HepG2 (cell line): ENCODE data around the gene UBXN2A. TPM values are rescaled to one million over a fixed set of nuclear protein-coding genes. Genes with fewer than 3 reads are reported as not detected.
A peak's percentile ranks its signal among the peaks of the same experiment; 100 is the strongest.

Source experiments
- KAT2B ChIP-seq: fragments of 150-350 bp; IDR thresholded peaks from 2 replicates; pipeline ENCODE4 v1.6.1; 2014; ENCODE audit warnings: low read depth, low read length, borderline replicate concordance
- RBM39 ChIP-seq: fragments of 200-400 bp; formaldehyde crosslinking; IDR thresholded peaks from one replicate; pipeline ENCODE4 v1.6.1; 2018; ENCODE audit warnings: antibody characterized with exemption, mild to moderate bottlenecking, low read depth, low read length; ENCODE audit not compliant: poor library complexity, severe bottlenecking
- RFXAP ChIP-seq: sonication (generic); formaldehyde crosslinking; IDR thresholded peaks from 2 replicates; pipeline ENCODE4 v1.4.0; 2020; ENCODE audit warnings: missing genetic modification reagents, borderline replicate concordance
- SAP130 ChIP-seq: IDR thresholded peaks from 2 replicates; pipeline ENCODE4 v1.6.1; 2016; ENCODE audit warnings: low read depth
- SP1 ChIP-seq, 2 experiments: fragments of 450-650 bp in 1 of 2; sonication (generic) in 1 of 2; formaldehyde crosslinking in 1 of 2; IDR thresholded peaks; 2 replicates each; pipeline versions ENCODE4 v1.4.0 to v1.6.1; 2016 to 2020; ENCODE audit warnings: missing genetic modification reagents in 1 of 2
- SPEN ChIP-seq: sonication (generic); formaldehyde crosslinking; IDR thresholded peaks from 2 replicates; pipeline ENCODE4 v1.5.1; 2020; ENCODE audit warnings: low read depth, mild to moderate bottlenecking, missing genetic modification reagents
- ZSCAN9 ChIP-seq: IDR thresholded peaks from 2 replicates; pipeline ENCODE4 v1.6.1; 2016; ENCODE audit warnings: borderline replicate concordance
- polyA plus RNA-seq, 8 experiments: library from polyadenylated mRNA; depleted of rRNA in 3 of 8; stranded (reverse) in 7 of 8; unstranded in 1 of 8; fragments of >200 nt; fragmentation: Illumina TruSeq in 4 of 8; extraction: Trizol in 4 of 8; gene quantifications; 2 replicates each; pipeline versions ENCODE4 v1.2.1 to v1.2.3, GENCODE V29; 2011 to 2016; ENCODE audit warnings: low read depth in 4 of 8, missing spikeins in 1 of 8, mixed read lengths in 1 of 8; ENCODE audit not compliant: insufficient read depth in 1 of 8
- total RNA-seq, 5 experiments: library from RNA; depleted of rRNA; stranded (reverse); fragments of >200 nt; fragmentation: Illumina TruSeq; extraction: Trizol; gene quantifications; 2 replicates each; pipeline ENCODE4 v1.2.3, GENCODE V29; 2016; ENCODE audit warnings: low read depth in 1 of 5
- TF ChIP-seq, protein P1 (sequence below): sonication (generic); formaldehyde crosslinking; IDR thresholded peaks from 2 replicates; pipeline ENCODE4 v1.4.0; 2020; ENCODE audit warnings: missing genetic modification reagents
- TF ChIP-seq, protein P2 (sequence below): sonication (generic); formaldehyde crosslinking; IDR thresholded peaks from 2 replicates; pipeline ENCODE4 v1.9.0; 2022; ENCODE audit warnings: missing genetic modification reagents, mild to moderate bottlenecking, borderline replicate concordance
- TF ChIP-seq, protein P3 (sequence below): IDR thresholded peaks from 2 replicates; pipeline ENCODE4 v1.6.1; 2016
- TF ChIP-seq, protein P4 (sequence below): sonication (generic); formaldehyde crosslinking; IDR thresholded peaks from 2 replicates; pipeline ENCODE4 v1.4.0; 2020; ENCODE audit warnings: missing genetic modification reagents, mild to moderate bottlenecking, borderline replicate concordance
- TF ChIP-seq, protein P5 (sequence below): sonication (generic); formaldehyde crosslinking; IDR thresholded peaks from one replicate; pipeline ENCODE4 v1.5.1; 2020; ENCODE audit warnings: mild to moderate bottlenecking, missing genetic modification reagents; ENCODE audit errors: not compliant biosample characterization

Gene UBXN2A
- total and polyA plus RNA-seq, 2 of the 13 experiments (the other 11 are each of a cell fraction or from before 2014, with no cell fraction given) = 8.3 to 20.9 TPM

DNA sequence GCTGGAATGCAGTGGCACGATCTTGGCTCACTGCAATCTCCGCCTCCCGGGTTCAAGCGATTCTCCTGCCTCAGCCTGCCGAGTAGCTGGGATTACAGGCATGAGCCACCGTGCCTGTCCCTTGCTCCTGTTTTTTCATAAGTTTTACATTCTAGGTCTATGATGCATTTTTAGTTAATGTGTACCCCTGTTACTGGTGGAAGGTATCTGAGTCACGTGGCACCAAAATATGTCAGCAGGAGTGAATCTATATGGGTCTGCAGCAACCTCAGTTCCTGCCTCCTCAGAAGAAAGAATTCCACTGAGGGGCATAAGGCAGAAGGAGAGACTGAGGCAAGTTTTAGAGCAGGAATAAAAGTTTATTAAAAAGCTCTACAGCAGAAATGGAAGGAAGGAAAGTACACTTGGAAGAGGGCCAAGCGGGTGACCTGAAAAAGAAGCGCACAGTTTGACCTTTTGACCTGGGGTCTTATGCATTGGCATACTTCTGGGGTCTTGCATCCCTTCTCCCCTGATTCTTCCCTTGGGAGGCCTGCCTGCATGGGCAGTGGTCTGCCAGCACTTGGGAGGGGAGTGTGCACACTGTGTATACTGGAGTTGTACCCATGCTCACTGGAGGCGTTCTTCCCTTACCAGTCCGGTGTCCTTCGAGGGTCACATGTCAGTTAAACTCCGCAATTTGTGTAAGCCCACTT is 68.6 kb downstream of the UBXN2A start (continued):
- TF ChIP-seq SAP130 (CRISPR knock-in tag) (peak; percentile 12; the same call in 1 of the 2 replicates), SP1 (IDR thresholded peaks at IDR 0.05) (no peak), SP1 (CRISPR knock-in tag; IDR thresholded peaks at IDR 0.05) (no peak), ZSCAN9 (CRISPR knock-in tag) (no peak), RBM39 (no peak), SPEN (CRISPR knock-in tag) (no peak), RFXAP (CRISPR knock-in tag) (no peak), KAT2B (no peak)
- TF ChIP-seq, protein P1, sequence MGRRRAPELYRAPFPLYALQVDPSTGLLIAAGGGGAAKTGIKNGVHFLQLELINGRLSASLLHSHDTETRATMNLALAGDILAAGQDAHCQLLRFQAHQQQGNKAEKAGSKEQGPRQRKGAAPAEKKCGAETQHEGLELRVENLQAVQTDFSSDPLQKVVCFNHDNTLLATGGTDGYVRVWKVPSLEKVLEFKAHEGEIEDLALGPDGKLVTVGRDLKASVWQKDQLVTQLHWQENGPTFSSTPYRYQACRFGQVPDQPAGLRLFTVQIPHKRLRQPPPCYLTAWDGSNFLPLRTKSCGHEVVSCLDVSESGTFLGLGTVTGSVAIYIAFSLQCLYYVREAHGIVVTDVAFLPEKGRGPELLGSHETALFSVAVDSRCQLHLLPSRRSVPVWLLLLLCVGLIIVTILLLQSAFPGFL (CRISPR knock-in tag) = no peak
- TF ChIP-seq, protein P2, sequence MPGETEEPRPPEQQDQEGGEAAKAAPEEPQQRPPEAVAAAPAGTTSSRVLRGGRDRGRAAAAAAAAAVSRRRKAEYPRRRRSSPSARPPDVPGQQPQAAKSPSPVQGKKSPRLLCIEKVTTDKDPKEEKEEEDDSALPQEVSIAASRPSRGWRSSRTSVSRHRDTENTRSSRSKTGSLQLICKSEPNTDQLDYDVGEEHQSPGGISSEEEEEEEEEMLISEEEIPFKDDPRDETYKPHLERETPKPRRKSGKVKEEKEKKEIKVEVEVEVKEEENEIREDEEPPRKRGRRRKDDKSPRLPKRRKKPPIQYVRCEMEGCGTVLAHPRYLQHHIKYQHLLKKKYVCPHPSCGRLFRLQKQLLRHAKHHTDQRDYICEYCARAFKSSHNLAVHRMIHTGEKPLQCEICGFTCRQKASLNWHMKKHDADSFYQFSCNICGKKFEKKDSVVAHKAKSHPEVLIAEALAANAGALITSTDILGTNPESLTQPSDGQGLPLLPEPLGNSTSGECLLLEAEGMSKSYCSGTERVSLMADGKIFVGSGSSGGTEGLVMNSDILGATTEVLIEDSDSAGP (CRISPR knock-in tag) = no peak
- TF ChIP-seq, protein P3, sequence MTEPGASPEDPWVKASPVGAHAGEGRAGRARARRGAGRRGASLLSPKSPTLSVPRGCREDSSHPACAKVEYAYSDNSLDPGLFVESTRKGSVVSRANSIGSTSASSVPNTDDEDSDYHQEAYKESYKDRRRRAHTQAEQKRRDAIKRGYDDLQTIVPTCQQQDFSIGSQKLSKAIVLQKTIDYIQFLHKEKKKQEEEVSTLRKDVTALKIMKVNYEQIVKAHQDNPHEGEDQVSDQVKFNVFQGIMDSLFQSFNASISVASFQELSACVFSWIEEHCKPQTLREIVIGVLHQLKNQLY (CRISPR knock-in tag) = no peak
- TF ChIP-seq, protein P4, sequence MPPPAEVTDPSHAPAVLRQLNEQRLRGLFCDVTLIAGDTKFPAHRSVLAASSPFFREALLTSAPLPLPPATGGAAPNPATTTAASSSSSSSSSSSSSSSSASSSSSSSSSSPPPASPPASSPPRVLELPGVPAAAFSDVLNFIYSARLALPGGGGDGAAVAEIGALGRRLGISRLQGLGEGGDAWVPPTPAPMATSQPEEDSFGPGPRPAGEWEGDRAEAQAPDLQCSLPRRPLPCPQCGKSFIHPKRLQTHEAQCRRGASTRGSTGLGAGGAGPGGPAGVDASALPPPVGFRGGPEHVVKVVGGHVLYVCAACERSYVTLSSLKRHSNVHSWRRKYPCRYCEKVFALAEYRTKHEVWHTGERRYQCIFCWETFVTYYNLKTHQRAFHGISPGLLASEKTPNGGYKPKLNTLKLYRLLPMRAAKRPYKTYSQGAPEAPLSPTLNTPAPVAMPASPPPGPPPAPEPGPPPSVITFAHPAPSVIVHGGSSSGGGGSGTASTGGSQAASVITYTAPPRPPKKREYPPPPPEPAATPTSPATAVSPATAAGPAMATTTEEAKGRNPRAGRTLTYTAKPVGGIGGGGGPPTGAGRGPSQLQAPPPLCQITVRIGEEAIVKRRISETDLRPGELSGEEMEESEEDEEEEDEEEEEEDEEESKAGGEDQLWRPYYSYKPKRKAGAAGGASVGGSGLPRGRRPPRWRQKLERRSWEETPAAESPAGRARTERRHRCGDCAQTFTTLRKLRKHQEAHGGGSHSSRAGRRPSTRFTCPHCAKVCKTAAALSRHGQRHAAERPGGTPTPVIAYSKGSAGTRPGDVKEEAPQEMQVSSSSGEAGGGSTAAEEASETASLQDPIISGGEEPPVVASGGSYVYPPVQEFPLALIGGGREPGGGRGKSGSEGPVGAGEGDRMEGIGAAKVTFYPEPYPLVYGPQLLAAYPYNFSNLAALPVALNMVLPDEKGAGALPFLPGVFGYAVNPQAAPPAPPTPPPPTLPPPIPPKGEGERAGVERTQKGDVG (CRISPR knock-in tag) = no peak
- TF ChIP-seq, protein P5, sequence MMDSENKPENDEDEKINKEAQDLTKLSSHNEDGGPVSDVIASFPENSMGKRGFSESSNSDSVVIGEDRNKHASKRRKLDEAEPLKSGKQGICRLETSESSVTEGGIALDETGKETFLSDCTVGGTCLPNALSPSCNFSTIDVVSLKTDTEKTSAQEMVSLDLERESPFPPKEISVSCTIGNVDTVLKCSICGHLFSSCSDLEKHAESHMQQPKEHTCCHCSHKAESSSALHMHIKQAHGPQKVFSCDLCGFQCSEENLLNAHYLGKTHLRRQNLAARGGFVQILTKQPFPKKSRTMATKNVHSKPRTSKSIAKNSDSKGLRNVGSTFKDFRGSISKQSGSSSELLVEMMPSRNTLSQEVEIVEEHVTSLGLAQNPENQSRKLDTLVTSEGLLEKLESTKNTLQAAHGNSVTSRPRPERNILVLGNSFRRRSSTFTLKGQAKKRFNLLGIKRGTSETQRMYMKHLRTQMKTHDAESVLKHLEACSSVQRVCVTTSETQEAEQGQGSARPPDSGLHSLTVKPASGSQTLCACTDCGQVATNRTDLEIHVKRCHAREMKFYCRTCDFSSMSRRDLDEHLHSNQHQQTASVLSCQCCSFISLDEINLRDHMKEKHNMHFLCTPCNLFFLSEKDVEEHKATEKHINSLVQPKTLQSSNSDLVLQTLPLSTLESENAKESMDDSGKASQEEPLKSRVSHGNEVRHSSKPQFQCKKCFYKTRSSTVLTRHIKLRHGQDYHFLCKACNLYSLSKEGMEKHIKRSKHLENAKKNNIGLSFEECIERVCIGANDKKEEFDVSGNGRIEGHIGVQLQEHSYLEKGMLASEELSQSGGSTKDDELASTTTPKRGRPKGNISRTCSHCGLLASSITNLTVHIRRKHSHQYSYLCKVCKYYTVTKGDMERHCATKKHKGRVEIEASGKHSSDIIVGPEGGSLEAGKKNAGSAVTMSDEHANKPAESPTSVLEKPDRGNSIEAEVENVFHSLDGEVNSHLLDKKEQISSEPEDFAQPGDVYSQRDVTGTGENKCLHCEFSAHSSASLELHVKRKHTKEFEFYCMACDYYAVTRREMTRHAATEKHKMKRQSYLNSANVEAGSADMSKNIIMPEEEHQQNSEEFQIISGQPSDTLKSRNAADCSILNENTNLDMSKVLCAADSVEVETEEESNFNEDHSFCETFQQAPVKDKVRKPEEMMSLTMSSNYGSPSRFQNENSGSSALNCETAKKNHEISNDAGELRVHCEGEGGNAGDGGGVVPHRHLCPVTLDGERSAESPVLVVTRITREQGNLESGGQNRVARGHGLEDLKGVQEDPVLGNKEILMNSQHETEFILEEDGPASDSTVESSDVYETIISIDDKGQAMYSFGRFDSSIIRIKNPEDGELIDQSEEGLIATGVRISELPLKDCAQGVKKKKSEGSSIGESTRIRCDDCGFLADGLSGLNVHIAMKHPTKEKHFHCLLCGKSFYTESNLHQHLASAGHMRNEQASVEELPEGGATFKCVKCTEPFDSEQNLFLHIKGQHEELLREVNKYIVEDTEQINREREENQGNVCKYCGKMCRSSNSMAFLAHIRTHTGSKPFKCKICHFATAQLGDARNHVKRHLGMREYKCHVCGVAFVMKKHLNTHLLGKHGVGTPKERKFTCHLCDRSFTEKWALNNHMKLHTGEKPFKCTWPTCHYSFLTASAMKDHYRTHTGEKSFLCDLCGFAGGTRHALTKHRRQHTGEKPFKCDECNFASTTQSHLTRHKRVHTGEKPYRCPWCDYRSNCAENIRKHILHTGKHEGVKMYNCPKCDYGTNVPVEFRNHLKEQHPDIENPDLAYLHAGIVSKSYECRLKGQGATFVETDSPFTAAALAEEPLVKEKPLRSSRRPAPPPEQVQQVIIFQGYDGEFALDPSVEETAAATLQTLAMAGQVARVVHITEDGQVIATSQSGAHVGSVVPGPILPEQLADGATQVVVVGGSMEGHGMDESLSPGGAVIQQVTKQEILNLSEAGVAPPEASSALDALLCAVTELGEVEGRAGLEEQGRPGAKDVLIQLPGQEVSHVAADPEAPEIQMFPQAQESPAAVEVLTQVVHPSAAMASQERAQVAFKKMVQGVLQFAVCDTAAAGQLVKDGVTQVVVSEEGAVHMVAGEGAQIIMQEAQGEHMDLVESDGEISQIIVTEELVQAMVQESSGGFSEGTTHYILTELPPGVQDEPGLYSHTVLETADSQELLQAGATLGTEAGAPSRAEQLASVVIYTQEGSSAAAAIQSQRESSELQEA (CRISPR knock-in tag) = no peak
